AG04450 (cell line): ENCODE data around the gene ARMCX6. TPM values are rescaled to one million over a fixed set of nuclear protein-coding genes. Genes with fewer than 3 reads are reported as not detected.
"Not testable (repeated sequence)": the region's sequence is repeated elsewhere in the genome, so short reads cannot be mapped to it uniquely, and the experiment has no call there.

Experiments
- CTCF ChIA-PET: fragments of 300-600, 350-600 bp; formaldehyde crosslinking; extraction: SDS; loops from one replicate; lab custom pipeline; 2022; ENCODE audit warnings: antibody characterized with exemption, inconsistent platforms; lab: Charles Lee
- POLR2A ChIA-PET: fragments of 350-600 bp; formaldehyde crosslinking; extraction: SDS; loops from one replicate; lab custom pipeline; 2021; ENCODE audit warnings: antibody characterized with exemption, inconsistent platforms; lab: Yijun Ruan, JAX
- DNase-seq: peaks from one replicate; pipeline ENCODE4 v3.0.0-alpha.2; 2011; ENCODE audit warnings: low read depth, low spot score
- H3K27ac ChIP-seq: one replicate; pipeline ENCODE4 v1.5.1; 2012; ENCODE audit warnings: low read depth, low read length, control low read depth
- H3K27me3 ChIP-seq: one replicate; pipeline ENCODE4 v1.6.0; 2012; ENCODE audit warnings: low read length; ENCODE audit not compliant: control insufficient read depth, insufficient read depth
- H3K4me3 ChIP-seq: 2 replicates; pipeline ENCODE4 v1.5.1; 2011; ENCODE audit warnings: mild to moderate bottlenecking, low read depth, low read length, control low read depth
- H3K9me3 ChIP-seq: 2 replicates; pipeline ENCODE4 v1.5.1; 2012; ENCODE audit warnings: low read length; ENCODE audit not compliant: control insufficient read depth, insufficient read depth
- polyA plus RNA-seq: library from polyadenylated mRNA; depleted of rRNA; stranded (reverse); fragments of >200 nt; gene quantifications from 2 replicates; pipeline ENCODE4 v1.2.3, GENCODE V29; 2011; rRNA removed
- small RNA-seq: library from RNA; depleted of rRNA; stranded (forward); fragments of <200 nt; gene quantifications from one replicate; pipeline ENCODE3, GENCODE V24; 2012; ENCODE audit warnings: low read depth; ENCODE audit not compliant: insufficient read length
- TF ChIP-seq, protein P1 (sequence below): IDR thresholded peaks from 2 replicates; pipeline ENCODE4 v1.5.1; 2011; ENCODE audit warnings: low read depth, low read length, control low read depth, inconsistent platforms

ARMCX6 gene
- polyA plus RNA-seq, 1 experiment, result 78.2 TPM

DNA sequence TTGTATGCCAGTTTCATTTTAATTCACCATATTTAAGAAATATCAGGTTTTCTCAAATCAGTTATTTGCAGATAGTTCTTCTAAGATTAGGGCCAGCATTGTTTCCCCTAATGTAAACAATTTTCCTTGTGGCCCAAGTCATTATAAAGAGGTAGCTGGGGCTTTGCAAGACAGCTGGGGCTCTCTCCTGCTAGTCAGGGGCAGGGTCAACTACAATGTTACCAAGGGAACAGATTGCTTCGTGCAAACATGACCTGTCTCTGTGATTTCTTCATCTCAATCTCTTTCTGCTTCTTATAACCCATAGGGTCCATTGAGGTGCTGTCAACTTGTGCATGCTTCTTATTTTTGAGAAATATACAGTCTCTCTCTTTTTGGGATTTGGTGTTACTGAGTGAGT, 12.1 kb downstream of the ARMCX6 start:
- Histone ChIP-seq H3K27me3 (peaks cover 10% of the 10 kb centered on the region), H3K4me3 (no peak overlapping the region), H3K9me3 (no peaks in the 10 kb centered on the region), H3K27ac (no peak overlapping the region)
- POLR2A ChIA-PET, result no interaction called here
- no peak for DNase-seq
- TF ChIP-seq, protein P1, sequence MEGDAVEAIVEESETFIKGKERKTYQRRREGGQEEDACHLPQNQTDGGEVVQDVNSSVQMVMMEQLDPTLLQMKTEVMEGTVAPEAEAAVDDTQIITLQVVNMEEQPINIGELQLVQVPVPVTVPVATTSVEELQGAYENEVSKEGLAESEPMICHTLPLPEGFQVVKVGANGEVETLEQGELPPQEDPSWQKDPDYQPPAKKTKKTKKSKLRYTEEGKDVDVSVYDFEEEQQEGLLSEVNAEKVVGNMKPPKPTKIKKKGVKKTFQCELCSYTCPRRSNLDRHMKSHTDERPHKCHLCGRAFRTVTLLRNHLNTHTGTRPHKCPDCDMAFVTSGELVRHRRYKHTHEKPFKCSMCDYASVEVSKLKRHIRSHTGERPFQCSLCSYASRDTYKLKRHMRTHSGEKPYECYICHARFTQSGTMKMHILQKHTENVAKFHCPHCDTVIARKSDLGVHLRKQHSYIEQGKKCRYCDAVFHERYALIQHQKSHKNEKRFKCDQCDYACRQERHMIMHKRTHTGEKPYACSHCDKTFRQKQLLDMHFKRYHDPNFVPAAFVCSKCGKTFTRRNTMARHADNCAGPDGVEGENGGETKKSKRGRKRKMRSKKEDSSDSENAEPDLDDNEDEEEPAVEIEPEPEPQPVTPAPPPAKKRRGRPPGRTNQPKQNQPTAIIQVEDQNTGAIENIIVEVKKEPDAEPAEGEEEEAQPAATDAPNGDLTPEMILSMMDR, result no peak
- CTCF ChIA-PET, result interaction anchor here (1.6 kb wide), 1 partner anchor 20 kb away, joined by 4 read pairs; no protein-coding TSS in a partner anchor

- no peak for DNase-seq
- POLR2A ChIA-PET, result no interaction called here
- CTCF ChIA-PET, result no interaction called here
- H3K27me3 ChIP-seq, result peaks cover 10% of the 10 kb centered on the region
- H3K9me3 ChIP-seq, result no peaks in the 10 kb centered on the region
- H3K4me3 ChIP-seq, result no peak overlapping the region
- TF ChIP-seq, protein P1, result no peak
- no peak overlapping the region for H3K27ac ChIP-seq
Measured at GRCh38 chrX:101605146-101605545, 12.7 kb downstream of the ARMCX6 start.

- ChIA-PET CTCF (no interaction called here), POLR2A (interaction anchor here (0.6 kb wide), 2 partner anchors 20 to 40 kb away, joined by 3 to 5 read pairs; no protein-coding TSS in a partner anchor)
- TF ChIP-seq, protein P1, result no peak
- H3K4me3 ChIP-seq, result no peak overlapping the region
- peaks cover 2% of the 10 kb centered on the region for H3K27me3 ChIP-seq
- DNase-seq, result no peak
- no peak overlapping the region for H3K27ac ChIP-seq
- H3K9me3 ChIP-seq, result no peaks in the 10 kb centered on the region
Measured at GRCh38 chrX:101602077-101602476, 15.7 kb downstream of the ARMCX6 start.

DNA sequence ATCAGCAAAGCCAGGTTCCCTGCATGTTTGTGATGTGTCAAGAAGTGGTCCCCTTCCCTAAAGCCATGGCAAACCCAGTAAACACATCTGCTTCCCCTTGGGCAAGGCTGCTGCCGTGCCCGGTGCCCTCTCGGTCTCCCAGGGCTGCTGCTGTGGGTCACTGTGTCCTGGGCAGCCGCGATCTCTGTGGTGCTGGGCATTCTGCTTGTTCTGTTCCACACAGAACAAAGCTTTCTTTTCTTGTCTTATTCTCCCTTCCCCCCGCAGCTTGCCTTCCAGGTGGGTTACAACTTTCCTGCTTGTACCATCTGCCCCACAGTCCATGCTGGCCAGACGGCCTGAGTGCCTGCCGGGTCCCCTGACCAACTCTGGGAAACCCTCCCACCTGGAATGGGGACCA, 18.2 kb downstream of the ARMCX6 start:
- CTCF ChIA-PET, H3K9me3 ChIP-seq, H3K27ac ChIP-seq, H3K4me3 ChIP-seq, H3K27me3 ChIP-seq, POLR2A ChIA-PET, DNase-seq: not testable (repeated sequence)

- TF ChIP-seq, protein P1, result peak; percentile 63
- Histone ChIP-seq H3K4me3 (no peak overlapping the region), H3K27me3 (peaks cover 6% of the 10 kb centered on the region), H3K9me3 (no peaks in the 10 kb centered on the region), H3K27ac (no peak overlapping the region)
- CTCF ChIA-PET, result interaction anchor here (0.6 to 1.0 kb wide), 8 partner anchors 9 to 208 kb away, joined by 3 to 13 read pairs (median 3); no protein-coding TSS in a partner anchor
- peak; percentile 46 for DNase-seq
- POLR2A ChIA-PET, result no interaction called here
Measured at GRCh38 chrX:101595739-101596419, 21.9 kb downstream of the ARMCX6 start.

Small RNAs within 50 kb of the gene (small RNA-seq; reads per million reads assigned to genes)
- not detected for gene RNU6-30P

Other genes starting within 250 kb of the ARMCX6 start
- gene BTK, start 231.8 kb downstream of the ARMCX6 start, polyA plus RNA-seq, result not detected in 2 replicates
- 2,019 and 2,123 TPM in 2 replicates for gene RPL36A, start 227.0 kb downstream of the ARMCX6 start, polyA plus RNA-seq
- 30.0 and 33.8 TPM in 2 replicates for gene GLA, start 210.1 kb downstream of the ARMCX6 start, polyA plus RNA-seq
- gene HNRNPH2, start 209.8 kb downstream of the ARMCX6 start, polyA plus RNA-seq, result 58.6 and 64.8 TPM in 2 replicates
- gene ARMCX4, start 132.5 kb downstream of the ARMCX6 start, polyA plus RNA-seq, result 5.9 and 6.4 TPM in 2 replicates
- 31.9 and 40.5 TPM in 2 replicates for gene ARMCX1, start 67.5 kb downstream of the ARMCX6 start, polyA plus RNA-seq
- gene ARMCX3, start 5.2 kb upstream of the ARMCX6 start, polyA plus RNA-seq, result 75.5 and 96.7 TPM in 2 replicates
- gene ARMCX2, start 41.9 kb upstream of the ARMCX6 start, polyA plus RNA-seq, result 78.4 and 81.7 TPM in 2 replicates